HG02943 (cell line): Measurements from ENCODE around the gene GPR150.
A peak's percentile ranks its signal among the peaks of the same experiment; 100 is the strongest.
"Not testable (repeated sequence)": the region's sequence is repeated elsewhere in the genome, so short reads cannot be mapped to it uniquely, and the experiment has no call there.

ENCODE experiments used
- ATAC-seq: cut with Tn5 transposase; IDR thresholded peaks from one replicate; pipeline ENCODE4 v1.9.1; 2021; ENCODE audit warnings: mild to moderate bottlenecking, low read depth, moderate library complexity; ENCODE audit not compliant: unreplicated experiment

The GPR150 gene

GRCh38 chr5:95621839-95622629, 2.1 kb downstream of the GPR150 start:
- no peak for ATAC-seq

GRCh38 chr5:95623706-95624105, 3.8 kb downstream of the GPR150 start:
- ATAC-seq = no peak

- ATAC-seq = no peak
Measured at GRCh38 chr5:95624368-95624767, 4.5 kb downstream of the GPR150 start.

- no peak for ATAC-seq
Measured at GRCh38 chr5:95626701-95627100, 6.8 kb downstream of the GPR150 start.

- no peak for ATAC-seq
Measured at GRCh38 chr5:95627971-95628810, 8.3 kb downstream of the GPR150 start.

GRCh38 chr5:95628933-95629332, 9.0 kb downstream of the GPR150 start:
- ATAC-seq = no peak

- no peak for ATAC-seq
Measured at GRCh38 chr5:95630394-95630917, 10.6 kb downstream of the GPR150 start.

GRCh38 chr5:95631255-95631958, 11.5 kb downstream of the GPR150 start:
- peak; percentile 15 for ATAC-seq

- peak; percentile 80 for ATAC-seq
Measured at GRCh38 chr5:95631991-95632675, 12.2 kb downstream of the GPR150 start.

GRCh38 chr5:95632942-95633341, 13.1 kb downstream of the GPR150 start:
- not testable (repeated sequence) for ATAC-seq

- no peak for ATAC-seq
Measured at GRCh38 chr5:95633671-95634070, 13.8 kb downstream of the GPR150 start.

- ATAC-seq = no peak
Measured at GRCh38 chr5:95634081-95634480, 14.2 kb downstream of the GPR150 start.

- ATAC-seq = no peak
Measured at GRCh38 chr5:95638632-95639031, 18.7 kb downstream of the GPR150 start.

GRCh38 chr5:95641741-95642220, 21.9 kb downstream of the GPR150 start:
- no peak for ATAC-seq

- ATAC-seq = no peak
Measured at GRCh38 chr5:95643152-95643551, 23.3 kb downstream of the GPR150 start.

GRCh38 chr5:95644351-95645042, 24.6 kb downstream of the GPR150 start:
- ATAC-seq = no peak

GRCh38 chr5:95646226-95646568, 26.3 kb downstream of the GPR150 start:
- not testable (repeated sequence) for ATAC-seq

GRCh38 chr5:95646569-95647431, 26.9 kb downstream of the GPR150 start, which contains the start of gene RFESD:
RFESD (plus strand) TSS chr5:95646777; CDS start chr5:95652272, 5,495 bp downstream.
- ATAC-seq = peak; percentile 95
